Measurements from ENCODE around the gene ZFTA.

The ZFTA gene

DNA sequence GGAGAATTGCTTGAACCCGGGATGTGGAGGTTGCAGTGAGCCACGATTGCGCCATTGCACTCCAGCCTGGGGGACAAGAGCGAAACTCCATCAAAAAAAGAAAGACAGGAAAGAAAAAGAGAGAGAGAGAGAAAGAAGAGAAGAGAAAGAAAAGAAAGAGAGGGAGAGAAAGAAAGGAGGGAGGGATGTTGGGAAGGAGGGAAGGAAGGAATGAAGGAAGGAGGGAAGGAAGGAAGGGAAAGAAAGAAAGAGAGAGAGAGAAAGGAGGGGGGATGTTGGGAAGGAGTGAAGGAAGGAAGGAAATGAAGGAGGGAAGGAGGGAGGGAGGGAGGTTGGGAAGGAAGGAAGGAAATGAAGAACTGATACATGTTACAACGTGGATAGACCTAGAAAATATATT, 32.3 kb upstream of the ZFTA start:
- TF ChIP-seq, protein P1, sequence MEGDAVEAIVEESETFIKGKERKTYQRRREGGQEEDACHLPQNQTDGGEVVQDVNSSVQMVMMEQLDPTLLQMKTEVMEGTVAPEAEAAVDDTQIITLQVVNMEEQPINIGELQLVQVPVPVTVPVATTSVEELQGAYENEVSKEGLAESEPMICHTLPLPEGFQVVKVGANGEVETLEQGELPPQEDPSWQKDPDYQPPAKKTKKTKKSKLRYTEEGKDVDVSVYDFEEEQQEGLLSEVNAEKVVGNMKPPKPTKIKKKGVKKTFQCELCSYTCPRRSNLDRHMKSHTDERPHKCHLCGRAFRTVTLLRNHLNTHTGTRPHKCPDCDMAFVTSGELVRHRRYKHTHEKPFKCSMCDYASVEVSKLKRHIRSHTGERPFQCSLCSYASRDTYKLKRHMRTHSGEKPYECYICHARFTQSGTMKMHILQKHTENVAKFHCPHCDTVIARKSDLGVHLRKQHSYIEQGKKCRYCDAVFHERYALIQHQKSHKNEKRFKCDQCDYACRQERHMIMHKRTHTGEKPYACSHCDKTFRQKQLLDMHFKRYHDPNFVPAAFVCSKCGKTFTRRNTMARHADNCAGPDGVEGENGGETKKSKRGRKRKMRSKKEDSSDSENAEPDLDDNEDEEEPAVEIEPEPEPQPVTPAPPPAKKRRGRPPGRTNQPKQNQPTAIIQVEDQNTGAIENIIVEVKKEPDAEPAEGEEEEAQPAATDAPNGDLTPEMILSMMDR (IDR thresholded peaks at IDR 0.05; ENCODE audit: control extremely low read depth, extremely low read depth, low read depth, missing control alignments): no peak
- ChIA-PET CTCF (no interaction called here), POLR2A (no interaction called here)
- no peak for DNase-seq (ENCODE audit: extremely low spot score)

DNA sequence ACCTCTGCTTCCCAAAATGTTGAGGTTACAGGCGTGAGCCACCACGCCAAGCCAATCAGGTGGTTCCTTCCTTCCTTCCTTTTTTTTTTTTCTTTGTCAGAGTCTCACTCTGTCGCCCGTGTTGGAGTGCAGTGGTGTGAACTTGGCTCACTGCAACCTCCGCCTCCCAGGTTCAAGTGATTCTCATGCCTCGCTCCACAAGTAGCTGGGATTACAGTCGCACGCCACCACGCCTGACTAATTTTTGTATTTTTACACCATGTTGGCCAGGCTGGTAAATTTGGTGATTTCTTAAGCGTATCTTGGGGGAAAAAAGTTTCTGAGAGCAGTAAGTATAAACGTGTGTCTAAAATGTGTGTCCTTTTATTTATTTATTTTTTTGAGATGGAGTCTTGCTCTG, 26.5 kb upstream of the ZFTA start:
- TF ChIP-seq, protein P1 (IDR thresholded peaks at IDR 0.05; ENCODE audit: control extremely low read depth, extremely low read depth, low read depth, missing control alignments): no peak
- POLR2A ChIA-PET: no interaction called here
- no peak for DNase-seq (ENCODE audit: extremely low spot score)
- CTCF ChIA-PET: interaction anchor here (1.3 kb wide), 1 partner anchor 113 kb away, joined by 3 read pairs; no protein-coding TSS in a partner anchor

DNA sequence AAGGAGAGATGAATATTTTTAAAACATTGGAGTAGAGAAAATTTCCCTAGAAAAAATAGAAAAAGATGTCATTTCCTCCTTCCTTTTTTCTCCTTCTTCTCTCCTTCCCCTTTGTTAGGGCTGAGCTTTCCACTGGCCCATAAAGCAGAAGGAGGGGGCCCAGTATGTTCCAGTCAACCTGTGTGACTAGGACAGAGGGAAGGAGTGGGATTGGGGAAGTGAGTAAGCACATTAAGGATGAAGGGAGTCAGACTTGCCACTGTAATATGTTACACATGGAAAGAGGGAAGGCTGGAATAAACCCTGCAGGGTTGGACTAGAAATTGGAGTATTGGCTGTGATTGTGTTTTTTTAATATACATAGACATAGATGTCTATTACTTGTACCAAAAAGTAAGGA, 24.6 kb upstream of the ZFTA start:
- CTCF ChIA-PET: interaction anchor here (1.0 kb wide), 1 partner anchor 14 kb away, joined by 3 read pairs; no protein-coding TSS in a partner anchor
- no peak for DNase-seq (ENCODE audit: extremely low spot score)
- TF ChIP-seq, protein P1 (IDR thresholded peaks at IDR 0.05; ENCODE audit: control extremely low read depth, extremely low read depth, low read depth, missing control alignments): no peak
- POLR2A ChIA-PET: no interaction called here

DNA sequence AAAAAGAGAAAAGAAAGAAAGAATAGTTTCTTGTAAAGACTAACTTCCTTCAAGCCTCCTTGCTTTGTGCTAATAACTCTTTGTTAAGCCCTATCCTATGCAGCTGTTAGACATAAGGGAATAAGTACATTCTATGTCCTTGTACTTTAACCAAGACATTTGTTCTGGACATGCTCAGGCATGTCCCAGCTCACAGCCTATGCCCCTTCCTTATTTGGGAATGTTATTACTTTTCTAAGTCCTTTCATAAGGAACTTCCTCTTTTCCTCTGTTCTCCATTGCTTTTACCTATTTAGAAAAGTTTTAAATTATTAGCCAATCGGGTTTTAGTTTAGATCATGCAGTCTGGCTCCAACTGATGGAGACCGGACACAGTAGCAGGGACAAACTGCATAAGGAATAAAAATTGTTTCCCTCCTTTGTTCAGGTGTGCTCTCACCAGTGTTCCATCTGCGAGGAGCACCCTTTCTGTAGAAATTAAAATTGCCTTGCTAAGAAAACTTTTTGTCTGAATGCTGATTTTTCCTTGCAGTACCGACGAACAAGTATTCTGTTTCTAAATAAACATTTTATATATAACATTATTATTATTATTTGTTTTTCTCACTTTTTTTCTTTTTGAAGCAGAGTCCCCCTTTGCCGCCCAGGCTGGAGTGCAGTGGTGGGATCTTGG, 23.1 kb upstream of the ZFTA start:
- TF ChIP-seq, protein P1 (IDR thresholded peaks at IDR 0.05; ENCODE audit: control extremely low read depth, extremely low read depth, low read depth, missing control alignments): no peak
- ChIA-PET POLR2A (no interaction called here), CTCF (no interaction called here)
- DNase-seq (ENCODE audit: extremely low spot score): no peak

DNA sequence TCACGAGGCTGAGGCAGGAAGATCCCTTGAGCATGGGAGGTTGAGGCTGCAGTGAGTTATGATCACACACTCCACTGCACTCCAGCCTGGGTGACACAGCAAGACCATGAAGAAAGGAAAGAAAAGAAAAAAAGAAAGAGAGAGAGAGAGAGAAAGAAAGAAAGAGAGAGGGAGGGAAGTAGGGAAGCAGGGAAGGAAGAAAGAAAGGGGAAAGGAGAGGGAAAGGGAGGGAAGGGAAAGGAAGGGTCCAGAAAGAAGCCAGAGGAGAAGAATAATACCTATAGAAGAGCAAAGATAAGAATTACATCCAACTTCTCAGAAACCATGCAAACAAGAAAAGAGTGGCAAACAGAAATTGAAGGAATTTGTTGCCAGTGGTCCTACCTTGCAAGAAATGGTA, 17.2 kb upstream of the ZFTA start:
- no peak for DNase-seq (ENCODE audit: extremely low spot score)
- TF ChIP-seq, protein P1 (IDR thresholded peaks at IDR 0.05; ENCODE audit: control extremely low read depth, extremely low read depth, low read depth, missing control alignments): no peak
- CTCF ChIA-PET: no interaction called here
- POLR2A ChIA-PET: interaction anchor here (0.7 kb wide), 1 partner anchor 10 kb away, joined by 3 read pairs; no protein-coding TSS in a partner anchor

DNA sequence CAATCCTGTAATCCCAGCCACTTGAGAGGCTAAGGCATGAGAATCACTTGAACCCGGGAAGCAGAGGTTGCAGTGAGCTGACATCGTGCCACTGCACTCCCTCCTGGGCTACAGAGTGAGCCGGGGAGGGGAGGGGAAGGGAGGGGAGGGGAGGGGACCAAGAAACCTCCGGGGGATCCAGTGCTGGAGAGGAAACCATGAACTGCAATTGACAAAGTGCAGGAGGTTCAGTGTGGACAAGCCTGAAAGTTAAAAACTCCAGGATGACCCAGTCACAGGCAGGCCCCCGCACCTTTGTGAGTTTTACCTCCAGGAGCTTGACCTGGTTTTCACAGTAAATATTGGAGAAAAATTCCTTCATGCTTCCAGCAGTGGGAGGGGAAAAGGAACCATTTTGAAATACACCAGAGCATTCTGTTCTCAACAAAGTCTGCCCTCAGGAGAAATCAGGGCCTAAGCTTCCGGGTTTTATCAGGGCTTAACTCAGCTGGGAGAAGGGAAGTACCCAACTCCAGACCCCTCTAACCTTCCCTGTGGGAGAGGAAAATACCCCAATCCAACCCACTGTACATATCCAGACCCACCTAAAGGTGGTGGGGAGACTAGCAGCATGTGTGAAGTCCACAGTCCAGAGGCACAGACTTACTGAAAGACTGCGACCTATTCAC, 15.5 kb upstream of the ZFTA start:
- TF ChIP-seq, protein P1 (IDR thresholded peaks at IDR 0.05; ENCODE audit: control extremely low read depth, extremely low read depth, low read depth, missing control alignments): no peak
- ChIA-PET CTCF (no interaction called here), POLR2A (interaction anchor here (0.6 kb wide), 1 partner anchor 25 kb away, joined by 4 read pairs; no protein-coding TSS in a partner anchor)
- DNase-seq (ENCODE audit: extremely low spot score): no peak

All from GM10248 (cell line).